GM12878 (cell line): ENCODE results near the gene GRK5.

Experiments used
- BCLAF1 ChIP-seq: fragments of 450-650 bp; IDR thresholded peaks from 2 replicates; pipeline ENCODE4 v1.6.1; 2017; ENCODE audit warnings: antibody characterized with exemption, mild to moderate bottlenecking, moderate library complexity
- CBX3 ChIP-seq: fragments of 200-600 bp; sonication (generic); IDR thresholded peaks from 2 replicates; pipeline ENCODE4 v1.6.1; 2016; ENCODE audit warnings: low read depth, borderline replicate concordance
- CEBPZ ChIP-seq: fragments of 150-350 bp; IDR thresholded peaks from 2 replicates; pipeline ENCODE4 v1.6.1; 2016; ENCODE audit warnings: low read depth, low read length
- CTCF ChIP-seq, 3 experiments: IDR thresholded peaks in 2 of 3; conservative IDR thresholded peaks in 1 of 3; 2 replicates each; pipeline ENCODE4 v1.5.1; 2011; ENCODE audit warnings: low read depth in 3 of 3, low read length in 3 of 3, mild to moderate bottlenecking in 3 of 3, control low read depth in 2 of 3, moderate library complexity in 2 of 3, inconsistent platforms in 1 of 3, mixed read lengths in 1 of 3; ENCODE audit not compliant: control insufficient read depth in 2 of 3, insufficient read depth in 1 of 3; ENCODE audit errors: extremely low read depth in 1 of 3
- EGR1 ChIP-seq, 2 experiments: IDR thresholded peaks; 1 replicate in 1 of 2; 2 replicates in 1 of 2; pipeline ENCODE4 v1.6.1; 2011 to 2012; ENCODE audit warnings: low read depth in 2 of 2, low read length in 2 of 2, borderline replicate concordance in 1 of 2, mild to moderate bottlenecking in 1 of 2, moderate library complexity in 1 of 2
- PAX8 ChIP-seq: fragments of 450-650 bp; IDR thresholded peaks from 2 replicates; pipeline ENCODE4 v1.6.1; 2017; ENCODE audit warnings: mild to moderate bottlenecking, moderate library complexity
- POLR2A ChIP-seq: IDR thresholded peaks from 2 replicates; pipeline ENCODE4 v1.6.1; 2011; ENCODE audit warnings: low read depth, mild to moderate bottlenecking, low read length
- SIN3A ChIP-seq: IDR thresholded peaks from 2 replicates; pipeline ENCODE4 v1.6.1; 2012; ENCODE audit warnings: low read depth, low read length, improper control_type of control experiment
- TCF7 ChIP-seq: IDR thresholded peaks from 2 replicates; pipeline ENCODE4 v1.6.1; 2014; ENCODE audit warnings: antibody characterized with exemption, borderline replicate concordance
- ZZZ3 ChIP-seq: IDR thresholded peaks from 2 replicates; pipeline ENCODE4 v1.6.1; 2011; ENCODE audit warnings: low read depth; ENCODE audit not compliant: control insufficient read depth, insufficient read length

GRCh38 chr10:119316729-119317097 is 109.3 kb downstream of the GRK5 start:
- TF ChIP-seq POLR2A (no peak), SIN3A (no peak), CTCF (IDR thresholded peaks at IDR 0.05 in 2 of 3, conservative IDR thresholded peaks at IDR 0.05 in 1 of 3; ENCODE audit: control insufficient read depth in 2 of 3, extremely low read depth in 1 of 3, insufficient read depth in 1 of 3, low read depth in 3 of 3, low read length in 3 of 3) (no peak), EGR1 (IDR thresholded peaks at IDR 0.05; ENCODE audit: borderline replicate concordance in 1 of 2, low read depth in 2 of 2, low read length in 2 of 2) (no peak), ZZZ3 (no peak), CEBPZ (no peak), BCLAF1 (no peak), CBX3 (no peak), TCF7 (no peak), PAX8 (no peak)
